ENCODE data around the gene BRWD1. TPM values are rescaled to one million over a fixed set of nuclear protein-coding genes. Genes with fewer than 3 reads are reported as not detected.
"Not testable (repeated sequence)": the region's sequence is repeated elsewhere in the genome, so short reads cannot be mapped to it uniquely, and the experiment has no call there.

Gene BRWD1
- total RNA-seq, 2 experiments from 2014 or later = 84.7 to 92.2 TPM

- intact Hi-C loops (cut with DNase I, micrococcal nuclease) = no loop called here
- no peaks in the 10 kb centered on the region for H3K4me1 ChIP-seq (ENCODE audit: insufficient read depth, low read length)
- ATAC-seq (ENCODE audit: poor library complexity) (no peak), DNase-seq (no peak)
- peaks cover 0 to 5% of the 10 kb centered on the region in 2 experiments for H3K27me3 ChIP-seq (ENCODE audit: control insufficient read depth in 1 of 2, insufficient read depth in 2 of 2, low read length in 2 of 2)
- H3K36me3 ChIP-seq (ENCODE audit: insufficient read depth, low read length) = no peaks in the 10 kb centered on the region
- Mint-ChIP-seq H3K36me3 (ENCODE audit: low read depth) (peaks cover 11% of the 10 kb centered on the region), H3K4me1 (ENCODE audit: low read depth) (no peaks in the 10 kb centered on the region), H3K27me3 (peaks cover 5% of the 10 kb centered on the region), H3K9me3 (peaks cover 11% of the 10 kb centered on the region), H3K4me3 (no peak overlapping the region), H3K27ac (no peak overlapping the region)
- CTCF ChIA-PET = no interaction called here
- no peak overlapping the region for H3K27ac ChIP-seq (ENCODE audit: low read depth in 1 of 2, low read length in 2 of 2)
- POLR2A ChIA-PET = no interaction called here
- H3K4me3 ChIP-seq (ENCODE audit: low read length) = no peak overlapping the region
- H3K9me3 ChIP-seq (ENCODE audit: control insufficient read depth in 1 of 2, insufficient read depth in 1 of 2, low read length in 2 of 2) = peaks cover 0 to 12% of the 10 kb centered on the region in 2 experiments
- TF ChIP-seq, protein P1, sequence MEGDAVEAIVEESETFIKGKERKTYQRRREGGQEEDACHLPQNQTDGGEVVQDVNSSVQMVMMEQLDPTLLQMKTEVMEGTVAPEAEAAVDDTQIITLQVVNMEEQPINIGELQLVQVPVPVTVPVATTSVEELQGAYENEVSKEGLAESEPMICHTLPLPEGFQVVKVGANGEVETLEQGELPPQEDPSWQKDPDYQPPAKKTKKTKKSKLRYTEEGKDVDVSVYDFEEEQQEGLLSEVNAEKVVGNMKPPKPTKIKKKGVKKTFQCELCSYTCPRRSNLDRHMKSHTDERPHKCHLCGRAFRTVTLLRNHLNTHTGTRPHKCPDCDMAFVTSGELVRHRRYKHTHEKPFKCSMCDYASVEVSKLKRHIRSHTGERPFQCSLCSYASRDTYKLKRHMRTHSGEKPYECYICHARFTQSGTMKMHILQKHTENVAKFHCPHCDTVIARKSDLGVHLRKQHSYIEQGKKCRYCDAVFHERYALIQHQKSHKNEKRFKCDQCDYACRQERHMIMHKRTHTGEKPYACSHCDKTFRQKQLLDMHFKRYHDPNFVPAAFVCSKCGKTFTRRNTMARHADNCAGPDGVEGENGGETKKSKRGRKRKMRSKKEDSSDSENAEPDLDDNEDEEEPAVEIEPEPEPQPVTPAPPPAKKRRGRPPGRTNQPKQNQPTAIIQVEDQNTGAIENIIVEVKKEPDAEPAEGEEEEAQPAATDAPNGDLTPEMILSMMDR (IDR thresholded peaks at IDR 0.05) = no peak
Measured at GRCh38 chr21:39164523-39164922, 148.9 kb downstream of the BRWD1 start.

- CTCF ChIA-PET = no interaction called here
- Mint-ChIP-seq H3K36me3 (ENCODE audit: low read depth) (no peaks in the 10 kb centered on the region), H3K4me3 (no peak overlapping the region), H3K27me3 (peaks cover 5% of the 10 kb centered on the region), H3K4me1 (ENCODE audit: low read depth) (no peaks in the 10 kb centered on the region), H3K9me3 (peaks cover 11% of the 10 kb centered on the region), H3K27ac (no peak overlapping the region)
- Histone ChIP-seq H3K4me3 (ENCODE audit: low read length) (no peak overlapping the region), H3K9me3 (ENCODE audit: control insufficient read depth in 1 of 2, insufficient read depth in 1 of 2, low read length in 2 of 2) (peaks cover 0 to 12% of the 10 kb centered on the region in 2 experiments), H3K27me3 (ENCODE audit: control insufficient read depth in 1 of 2, insufficient read depth in 2 of 2, low read length in 2 of 2) (peaks cover 0 to 5% of the 10 kb centered on the region in 2 experiments), H3K4me1 (ENCODE audit: insufficient read depth, low read length) (no peaks in the 10 kb centered on the region), H3K27ac (ENCODE audit: low read depth in 1 of 2, low read length in 2 of 2) (no peak overlapping the region), H3K36me3 (ENCODE audit: insufficient read depth, low read length) (no peaks in the 10 kb centered on the region)
- ATAC-seq (ENCODE audit: poor library complexity) (no peak), DNase-seq (no peak)
- intact Hi-C loops (cut with DNase I, micrococcal nuclease) = no loop called here
- POLR2A ChIA-PET = no interaction called here
- TF ChIP-seq, protein P1 (IDR thresholded peaks at IDR 0.05) = no peak
Measured at GRCh38 chr21:39161064-39161463, 152.4 kb downstream of the BRWD1 start.

- Mint-ChIP-seq H3K27ac (no peak overlapping the region), H3K4me1 (ENCODE audit: low read depth) (no peaks in the 10 kb centered on the region), H3K36me3 (ENCODE audit: low read depth) (no peaks in the 10 kb centered on the region), H3K27me3 (peaks cover 5% of the 10 kb centered on the region), H3K4me3 (no peak overlapping the region), H3K9me3 (peaks cover 3% of the 10 kb centered on the region)
- ATAC-seq (ENCODE audit: poor library complexity) (no peak), DNase-seq (no peak)
- Histone ChIP-seq H3K36me3 (ENCODE audit: insufficient read depth, low read length) (no peaks in the 10 kb centered on the region), H3K27ac (ENCODE audit: low read depth in 1 of 2, low read length in 2 of 2) (no peak overlapping the region), H3K4me3 (ENCODE audit: low read length) (no peak overlapping the region), H3K4me1 (ENCODE audit: insufficient read depth, low read length) (no peaks in the 10 kb centered on the region), H3K9me3 (ENCODE audit: control insufficient read depth in 1 of 2, insufficient read depth in 1 of 2, low read length in 2 of 2) (peaks cover 0 to 7% of the 10 kb centered on the region in 2 experiments), H3K27me3 (ENCODE audit: control insufficient read depth in 1 of 2, insufficient read depth in 2 of 2, low read length in 2 of 2) (peaks cover 0 to 4% of the 10 kb centered on the region in 2 experiments)
- POLR2A ChIA-PET = no interaction called here
- CTCF ChIA-PET = no interaction called here
- intact Hi-C loops (cut with DNase I, micrococcal nuclease) = no loop called here
- TF ChIP-seq, protein P1 (IDR thresholded peaks at IDR 0.05) = no peak
Measured at GRCh38 chr21:39159342-39160063, 153.9 kb downstream of the BRWD1 start.

DNA sequence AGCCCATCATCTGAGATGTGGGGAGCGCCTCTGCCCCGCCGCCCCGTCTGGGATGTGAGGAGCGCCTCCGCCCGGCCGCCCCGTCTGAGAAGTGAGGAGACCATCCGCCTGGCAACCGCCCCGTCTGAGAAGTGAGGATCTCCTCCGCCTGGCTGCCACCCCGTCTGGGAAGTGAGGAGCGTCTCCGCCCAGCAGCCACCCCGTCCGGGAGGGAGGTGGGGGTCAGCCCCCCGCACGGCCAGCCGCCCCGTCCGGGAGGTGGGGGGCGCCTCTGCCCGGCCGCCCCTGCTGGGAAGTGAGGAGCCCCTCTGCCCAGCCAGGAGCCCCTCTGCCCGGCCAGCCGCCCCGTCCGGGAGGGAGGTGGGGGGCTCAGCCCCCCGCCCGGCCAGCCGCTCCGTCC is 156.2 kb downstream of the BRWD1 start:
- CTCF ChIA-PET; ATAC-seq (ENCODE audit: poor library complexity); H3K27me3 Mint-ChIP-seq; H3K4me3 Mint-ChIP-seq; H3K9me3 Mint-ChIP-seq; H3K4me1 ChIP-seq (ENCODE audit: insufficient read depth, low read length); H3K36me3 ChIP-seq (ENCODE audit: insufficient read depth, low read length); H3K27me3 ChIP-seq (ENCODE audit: control insufficient read depth in 1 of 2, insufficient read depth in 2 of 2, low read length in 2 of 2); H3K9me3 ChIP-seq (ENCODE audit: control insufficient read depth in 1 of 2, insufficient read depth in 1 of 2, low read length in 2 of 2); H3K4me1 Mint-ChIP-seq (ENCODE audit: low read depth); POLR2A ChIA-PET; H3K27ac Mint-ChIP-seq; H3K4me3 ChIP-seq (ENCODE audit: low read length); DNase-seq; H3K36me3 Mint-ChIP-seq (ENCODE audit: low read depth); intact Hi-C loops (cut with DNase I, micrococcal nuclease); H3K27ac ChIP-seq (ENCODE audit: low read depth in 1 of 2, low read length in 2 of 2): not testable (repeated sequence)

Measured in CD4-positive, alpha-beta T cell (primary cell).